Calu3 (cell line): ENCODE data around the gene AMMECR1. TPM values are rescaled to one million over a fixed set of nuclear protein-coding genes. Genes with fewer than 3 reads are reported as not detected.

Experiments used
- BruUV-seq: library from RNA; stranded (reverse); fragments of 400-500 nt; replicated peaks from 2 replicates; lab custom pipeline; 2021; lab: Mats Ljungman, UMichigan
- CTCF ChIA-PET: fragments of 300-600 bp; sonication (Branson Sonifier 250); formaldehyde crosslinking; loops from one replicate; lab custom pipeline; 2022; ENCODE audit warnings: antibody characterized with exemption; lab: Charles Lee
- DNase-seq: peaks from one replicate; pipeline ENCODE4 v3.0.0; 2022
- H3K27ac Mint-ChIP-seq: one replicate; pipeline ENCODE4 v1.8.0; 2022; ENCODE audit warnings: mixed read lengths; ENCODE audit not compliant: unreplicated experiment
- H3K27me3 Mint-ChIP-seq: one replicate; pipeline ENCODE4 v1.8.0; 2022; ENCODE audit warnings: mixed read lengths; ENCODE audit not compliant: unreplicated experiment
- H3K36me3 Mint-ChIP-seq: one replicate; pipeline ENCODE4 v1.8.0; 2022; ENCODE audit warnings: mild to moderate bottlenecking, moderate library complexity, mixed read lengths; ENCODE audit not compliant: insufficient read depth, unreplicated experiment
- H3K4me1 Mint-ChIP-seq: one replicate; pipeline ENCODE4 v1.8.0; 2022; ENCODE audit warnings: mild to moderate bottlenecking, low read depth, mixed read lengths; ENCODE audit not compliant: unreplicated experiment
- H3K4me3 Mint-ChIP-seq: one replicate; pipeline ENCODE4 v1.8.0; 2022; ENCODE audit warnings: mild to moderate bottlenecking, low read depth, moderate library complexity, mixed read lengths; ENCODE audit not compliant: unreplicated experiment
- H3K9me3 Mint-ChIP-seq: one replicate; pipeline ENCODE4 v1.8.0; 2022; ENCODE audit warnings: low read depth, mixed read lengths; ENCODE audit not compliant: unreplicated experiment
- CTCF ChIP-seq: fragments of 200-600 bp; IDR thresholded peaks from one replicate; pipeline ENCODE4 v1.8.0; 2022; ENCODE audit warnings: antibody characterized with exemption; ENCODE audit not compliant: unreplicated experiment
- intact Hi-C: fragments of 100-400 bp; cut with micrococcal nuclease; formaldehyde crosslinking; loops from one replicate; pipeline ENCODE4 v1.10.0; 2022; ENCODE audit not compliant: unreplicated experiment
- total RNA-seq: library from RNA; stranded (reverse); gene quantifications from 2 replicates; pipeline ENCODE4 v1.2.3, GENCODE V29; 2022

The AMMECR1 gene
- total RNA-seq, 1 experiment from 2014 or later: 23.5 TPM

- Mint-ChIP-seq H3K27ac (no peak overlapping the region), H3K4me3 (no peak overlapping the region), H3K4me1 (peaks cover 22% of the 10 kb centered on the region), H3K27me3 (no peaks in the 10 kb centered on the region), H3K36me3 (no peaks in the 10 kb centered on the region), H3K9me3 (no peaks in the 10 kb centered on the region)
- intact Hi-C loops: no loop called here
- CTCF ChIA-PET: interaction anchor here (1.3 kb wide), 1 partner anchor 65 kb away, joined by 3 read pairs; no protein-coding TSS in a partner anchor
- no TSS peak for BruUV-seq
- DNase-seq: no peak
- TF ChIP-seq CTCF: no peak
These were observed 7.0 kb downstream of the AMMECR1 start for GRCh38 chrX:110310896-110311295.

GRCh38 chrX:110310000-110310790, 7.7 kb downstream of the AMMECR1 start:
- H3K27me3 Mint-ChIP-seq: no peaks in the 10 kb centered on the region
- H3K9me3 Mint-ChIP-seq: no peaks in the 10 kb centered on the region
- intact Hi-C loops: no loop called here
- no peak for DNase-seq
- no peak overlapping the region for H3K4me3 Mint-ChIP-seq
- H3K36me3 Mint-ChIP-seq: no peaks in the 10 kb centered on the region
- BruUV-seq: no TSS peak
- TF ChIP-seq CTCF: no peak
- H3K4me1 Mint-ChIP-seq: peaks cover 22% of the 10 kb centered on the region
- CTCF ChIA-PET: interaction anchor here (0.8 kb wide), 1 partner anchor 150 kb away, joined by 3 read pairs; no protein-coding TSS in a partner anchor
- H3K27ac Mint-ChIP-seq: no peak overlapping the region

GRCh38 chrX:110308220-110308619, 9.7 kb downstream of the AMMECR1 start:
- Mint-ChIP-seq H3K4me1 (peaks cover 22% of the 10 kb centered on the region), H3K27me3 (no peaks in the 10 kb centered on the region), H3K36me3 (no peaks in the 10 kb centered on the region), H3K9me3 (no peaks in the 10 kb centered on the region), H3K27ac (no peak overlapping the region), H3K4me3 (no peak overlapping the region)
- BruUV-seq: no TSS peak
- TF ChIP-seq CTCF: no peak
- intact Hi-C loops: no loop called here
- CTCF ChIA-PET: no interaction called here
- no peak for DNase-seq

DNA sequence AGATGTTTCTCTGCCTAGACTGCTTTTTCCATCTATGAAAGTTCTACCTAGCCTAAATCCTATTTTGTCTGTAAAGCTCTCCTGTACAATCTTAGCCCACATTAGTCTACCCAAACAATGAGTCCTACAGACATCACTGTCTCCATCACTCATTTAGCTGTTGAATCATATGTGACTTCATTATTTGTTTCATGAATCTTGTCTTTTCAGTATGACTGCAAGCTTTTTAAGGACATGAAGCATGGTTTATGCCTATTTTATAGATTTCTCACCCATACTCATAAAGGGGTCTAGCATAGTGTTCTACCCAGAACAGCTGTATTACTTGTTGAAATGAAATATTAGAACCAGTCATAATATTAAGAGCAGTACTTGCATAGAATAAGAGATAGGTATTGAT, 13.0 kb downstream of the AMMECR1 start:
- no peak overlapping the region for H3K4me3 Mint-ChIP-seq
- CTCF ChIA-PET: no interaction called here
- DNase-seq: no peak
- H3K36me3 Mint-ChIP-seq: no peaks in the 10 kb centered on the region
- no peak overlapping the region for H3K27ac Mint-ChIP-seq
- intact Hi-C loops: no loop called here
- peaks cover 3% of the 10 kb centered on the region for H3K4me1 Mint-ChIP-seq
- no peaks in the 10 kb centered on the region for H3K27me3 Mint-ChIP-seq
- BruUV-seq: no TSS peak
- no peaks in the 10 kb centered on the region for H3K9me3 Mint-ChIP-seq
- TF ChIP-seq CTCF: no peak
